Measurements from ENCODE around the gene CHIC2. TPM values are rescaled to one million over a fixed set of nuclear protein-coding genes. Genes with fewer than 3 reads are reported as not detected.
"Not testable (repeated sequence)": the region's sequence is repeated elsewhere in the genome, so short reads cannot be mapped to it uniquely, and the experiment has no call there.

CHIC2 gene
- total and polyA plus RNA-seq, 9 donors: 13.9 to 23.6 (median 18.7) TPM

DNA sequence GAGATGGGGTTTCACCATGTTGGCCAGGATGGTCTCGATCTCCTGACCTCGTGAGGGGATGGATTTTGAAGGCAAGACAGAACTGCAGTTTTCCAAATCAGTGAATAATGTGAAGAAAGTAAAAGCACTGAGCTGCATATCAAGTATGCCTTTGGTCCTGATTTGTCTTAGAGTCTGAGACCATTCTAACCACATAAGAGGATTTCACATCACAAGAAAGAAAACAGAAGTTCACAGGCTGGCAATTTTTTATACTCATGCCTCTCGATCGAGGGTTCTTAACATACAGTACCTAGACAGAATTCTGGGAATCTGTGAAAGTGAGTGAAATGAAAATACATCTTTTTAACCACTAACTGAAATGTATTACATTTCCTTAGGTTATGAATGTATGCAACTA is 23.3 kb downstream of the CHIC2 start:
- DNase-seq: no peak
- Histone ChIP-seq H3K4me1 (ENCODE audit: control insufficient read depth, insufficient read depth, low read length) (no peaks in the 10 kb centered on the region), H3K9me3 (replicated peaks; ENCODE audit: control insufficient read depth, low read depth, low read length) (no peaks in the 10 kb centered on the region), H3K27me3 (ENCODE audit: control insufficient read depth, insufficient read depth, low read length) (no peaks in the 10 kb centered on the region), H3K4me3 (ENCODE audit: low read length) (no peak overlapping the region), H3K36me3 (ENCODE audit: control insufficient read depth, insufficient read depth, low read length) (peaks cover 4% of the 10 kb centered on the region), H3K27ac (ENCODE audit: low read length) (no peak overlapping the region)
- no CpG with 5 or more reads among the region's 4 CpGs for WGBS (ENCODE audit: insufficient coverage)

- Histone ChIP-seq H3K4me1 (ENCODE audit: control insufficient read depth, insufficient read depth, low read length) (no peaks in the 10 kb centered on the region), H3K4me3 (ENCODE audit: low read length) (no peak overlapping the region), H3K27me3 (ENCODE audit: control insufficient read depth, insufficient read depth, low read length) (no peaks in the 10 kb centered on the region), H3K27ac (ENCODE audit: low read length) (no peak overlapping the region), H3K9me3 (replicated peaks; ENCODE audit: control insufficient read depth, low read depth, low read length) (no peaks in the 10 kb centered on the region), H3K36me3 (ENCODE audit: control insufficient read depth, insufficient read depth, low read length) (peaks cover 4% of the 10 kb centered on the region)
- WGBS (ENCODE audit: insufficient coverage): no CpG with 5 or more reads among the region's 3 CpGs
- peak; percentile 68 for DNase-seq
Measured at GRCh38 chr4:54038056-54038455, 26.3 kb downstream of the CHIC2 start.

GRCh38 chr4:54036184-54036583 is 28.2 kb downstream of the CHIC2 start:
- Histone ChIP-seq H3K4me3 (ENCODE audit: low read length) (no peak overlapping the region), H3K4me1 (ENCODE audit: control insufficient read depth, insufficient read depth, low read length) (no peaks in the 10 kb centered on the region), H3K27ac (ENCODE audit: low read length) (no peak overlapping the region), H3K27me3 (ENCODE audit: control insufficient read depth, insufficient read depth, low read length) (no peaks in the 10 kb centered on the region), H3K9me3 (replicated peaks; ENCODE audit: control insufficient read depth, low read depth, low read length) (no peaks in the 10 kb centered on the region), H3K36me3 (ENCODE audit: control insufficient read depth, insufficient read depth, low read length) (peaks cover 4% of the 10 kb centered on the region)
- no peak for DNase-seq
- 83% methylated on average over 1 of the region's 4 CpGs for WGBS (ENCODE audit: insufficient coverage)

GRCh38 chr4:54032558-54033135 is 31.8 kb downstream of the CHIC2 start:
- 39% methylated on average over 2 of the region's 3 CpGs for WGBS (ENCODE audit: insufficient coverage)
- Histone ChIP-seq H3K27ac (ENCODE audit: low read length) (no peak overlapping the region), H3K27me3 (ENCODE audit: control insufficient read depth, insufficient read depth, low read length) (no peaks in the 10 kb centered on the region)

GRCh38 chr4:54027311-54027710 is 37.1 kb downstream of the CHIC2 start:
- H3K4me3 ChIP-seq (ENCODE audit: low read length): no peak overlapping the region
- H3K4me1 ChIP-seq (ENCODE audit: control insufficient read depth, insufficient read depth, low read length): no peaks in the 10 kb centered on the region
- H3K27me3 ChIP-seq (ENCODE audit: control insufficient read depth, insufficient read depth, low read length): no peaks in the 10 kb centered on the region
- no peak overlapping the region for H3K27ac ChIP-seq (ENCODE audit: low read length)
- no peaks in the 10 kb centered on the region for H3K36me3 ChIP-seq (ENCODE audit: control insufficient read depth, insufficient read depth, low read length)
- DNase-seq: no peak
- WGBS (ENCODE audit: insufficient coverage): no CpG with 5 or more reads among the region's 1 CpG
- H3K9me3 ChIP-seq (replicated peaks; ENCODE audit: control insufficient read depth, low read depth, low read length): no peaks in the 10 kb centered on the region

More at GRCh38 chr4:54032558-54033135, 31.8 kb downstream of the CHIC2 start:
- Histone ChIP-seq H3K4me3 (ENCODE audit: low read length) (no peak overlapping the region), H3K36me3 (ENCODE audit: control insufficient read depth, insufficient read depth, low read length) (peaks cover 4% of the 10 kb centered on the region), H3K4me1 (ENCODE audit: control insufficient read depth, insufficient read depth, low read length) (no peaks in the 10 kb centered on the region), H3K9me3 (replicated peaks; ENCODE audit: control insufficient read depth, low read depth, low read length) (no peaks in the 10 kb centered on the region)
- peak; percentile 10 for DNase-seq

DNA sequence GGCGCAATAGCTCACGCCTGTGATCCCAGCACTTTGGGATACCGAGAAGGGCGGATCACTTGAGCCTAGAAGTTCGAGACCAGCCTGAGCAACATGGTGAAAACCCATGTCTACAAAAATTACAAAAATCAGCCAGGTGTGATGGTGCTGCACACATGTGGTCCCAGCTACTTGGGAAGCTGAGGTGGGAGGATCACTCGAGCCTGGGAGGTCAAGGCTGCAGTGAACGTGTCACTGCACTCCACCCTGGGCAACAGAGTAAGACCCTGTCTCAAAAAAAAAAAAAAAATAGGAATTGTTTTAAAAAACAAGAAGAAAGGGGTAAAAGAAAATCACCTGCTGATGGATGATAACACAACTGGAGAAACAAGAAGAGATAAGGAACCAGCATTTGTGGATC is 38.8 kb downstream of the CHIC2 start:
- 100% methylated on average over 3 of the region's 7 CpGs for WGBS (ENCODE audit: insufficient coverage)
- H3K4me3 ChIP-seq (ENCODE audit: low read length): no peak overlapping the region
- no peaks in the 10 kb centered on the region for H3K4me1 ChIP-seq (ENCODE audit: control insufficient read depth, insufficient read depth, low read length)
- H3K9me3 ChIP-seq (replicated peaks; ENCODE audit: control insufficient read depth, low read depth, low read length): peaks cover 2% of the 10 kb centered on the region
- H3K36me3 ChIP-seq (ENCODE audit: control insufficient read depth, insufficient read depth, low read length): no peaks in the 10 kb centered on the region
- H3K27ac ChIP-seq (ENCODE audit: low read length): no peak overlapping the region
- H3K27me3 ChIP-seq (ENCODE audit: control insufficient read depth, insufficient read depth, low read length): no peaks in the 10 kb centered on the region
- no peak for DNase-seq

- H3K27ac ChIP-seq (ENCODE audit: low read length); H3K36me3 ChIP-seq (ENCODE audit: control insufficient read depth, insufficient read depth, low read length); H3K27me3 ChIP-seq (ENCODE audit: control insufficient read depth, insufficient read depth, low read length); H3K4me1 ChIP-seq (ENCODE audit: control insufficient read depth, insufficient read depth, low read length); DNase-seq; H3K9me3 ChIP-seq (replicated peaks; ENCODE audit: control insufficient read depth, low read depth, low read length); H3K4me3 ChIP-seq (ENCODE audit: low read length): not testable (repeated sequence)
- 97% methylated on average over 8 of the region's 8 CpGs for WGBS (ENCODE audit: insufficient coverage)
Measured at GRCh38 chr4:54023019-54023418, 41.4 kb downstream of the CHIC2 start.

DNA sequence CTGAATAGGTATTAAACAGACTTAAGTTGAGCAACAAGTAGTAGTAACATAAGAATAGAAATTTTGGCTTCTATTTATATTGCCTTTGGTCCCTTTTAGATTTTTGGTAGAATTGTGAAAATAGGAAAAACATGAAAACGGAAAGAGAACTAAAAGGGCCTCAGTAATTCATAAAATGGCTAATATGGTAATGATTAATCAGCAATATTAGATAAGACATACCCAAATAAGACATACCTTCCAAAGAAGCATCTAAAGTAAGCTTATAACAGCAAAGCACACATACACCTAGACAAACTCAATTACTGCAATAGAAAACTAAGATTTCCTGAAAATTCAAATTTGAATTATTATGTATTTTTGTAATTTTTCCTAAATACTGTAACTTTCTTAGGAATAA is 46.4 kb downstream of the CHIC2 start:
- no peak overlapping the region for H3K27ac ChIP-seq (ENCODE audit: low read length)
- H3K4me3 ChIP-seq (ENCODE audit: low read length): no peak overlapping the region
- H3K9me3 ChIP-seq (replicated peaks; ENCODE audit: control insufficient read depth, low read depth, low read length): peaks cover 2% of the 10 kb centered on the region
- H3K27me3 ChIP-seq (ENCODE audit: control insufficient read depth, insufficient read depth, low read length): no peaks in the 10 kb centered on the region
- DNase-seq: no peak
- WGBS (ENCODE audit: insufficient coverage): no CpG with 5 or more reads among the region's 1 CpG
- H3K4me1 ChIP-seq (ENCODE audit: control insufficient read depth, insufficient read depth, low read length): no peaks in the 10 kb centered on the region
- no peaks in the 10 kb centered on the region for H3K36me3 ChIP-seq (ENCODE audit: control insufficient read depth, insufficient read depth, low read length)

DNA sequence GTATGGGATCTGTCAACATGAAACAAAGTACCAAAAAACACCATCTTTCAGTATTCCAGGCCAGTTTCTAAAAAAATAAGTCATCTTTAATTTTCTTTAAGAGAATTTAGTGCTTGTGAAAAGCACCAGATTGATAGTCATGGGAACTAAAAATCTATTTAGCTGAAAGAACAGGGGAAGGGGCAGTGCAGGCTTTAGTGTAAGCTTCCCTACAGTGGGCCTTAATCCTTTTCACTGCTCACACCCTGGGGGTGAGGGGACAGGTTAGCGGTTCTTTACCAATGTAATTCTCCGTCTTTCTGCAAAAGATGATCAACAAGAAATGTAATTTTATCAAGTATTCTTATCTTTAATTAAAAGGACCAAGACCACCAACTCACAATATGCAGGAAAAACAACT is 47.1 kb downstream of the CHIC2 start:
- WGBS (ENCODE audit: insufficient coverage): no CpG with 5 or more reads among the region's 2 CpGs
- Histone ChIP-seq H3K27ac (ENCODE audit: low read length) (no peak overlapping the region), H3K36me3 (ENCODE audit: control insufficient read depth, insufficient read depth, low read length) (no peaks in the 10 kb centered on the region), H3K9me3 (replicated peaks; ENCODE audit: control insufficient read depth, low read depth, low read length) (peaks cover 2% of the 10 kb centered on the region), H3K27me3 (ENCODE audit: control insufficient read depth, insufficient read depth, low read length) (no peaks in the 10 kb centered on the region), H3K4me1 (ENCODE audit: control insufficient read depth, insufficient read depth, low read length) (no peaks in the 10 kb centered on the region), H3K4me3 (ENCODE audit: low read length) (no peak overlapping the region)
- no peak for DNase-seq

GRCh38 chr4:54016504-54016903 is 47.9 kb downstream of the CHIC2 start:
- no peaks in the 10 kb centered on the region for H3K27me3 ChIP-seq (ENCODE audit: control insufficient read depth, insufficient read depth, low read length)
- no peaks in the 10 kb centered on the region for H3K4me1 ChIP-seq (ENCODE audit: control insufficient read depth, insufficient read depth, low read length)
- no peak overlapping the region for H3K4me3 ChIP-seq (ENCODE audit: low read length)
- no peak overlapping the region for H3K27ac ChIP-seq (ENCODE audit: low read length)
- WGBS (ENCODE audit: insufficient coverage): no CpG with 5 or more reads among the region's 1 CpG
- no peak for DNase-seq
- H3K36me3 ChIP-seq (ENCODE audit: control insufficient read depth, insufficient read depth, low read length): no peaks in the 10 kb centered on the region
- no peaks in the 10 kb centered on the region for H3K9me3 ChIP-seq (replicated peaks; ENCODE audit: control insufficient read depth, low read depth, low read length)

GRCh38 chr4:54015423-54016030 is 48.9 kb downstream of the CHIC2 start:
- no peaks in the 10 kb centered on the region for H3K27me3 ChIP-seq (ENCODE audit: control insufficient read depth, insufficient read depth, low read length)
- H3K4me1 ChIP-seq (ENCODE audit: control insufficient read depth, insufficient read depth, low read length): no peaks in the 10 kb centered on the region
- no peaks in the 10 kb centered on the region for H3K9me3 ChIP-seq (replicated peaks; ENCODE audit: control insufficient read depth, low read depth, low read length)
- no peak for DNase-seq
- H3K27ac ChIP-seq (ENCODE audit: low read length): no peak overlapping the region
- no peak overlapping the region for H3K4me3 ChIP-seq (ENCODE audit: low read length)
- no peaks in the 10 kb centered on the region for H3K36me3 ChIP-seq (ENCODE audit: control insufficient read depth, insufficient read depth, low read length)
- 84% methylated on average over 3 of the region's 10 CpGs for WGBS (ENCODE audit: insufficient coverage)
